HG03103 (cell line): ENCODE measurements around the gene RPS15.
A peak's percentile ranks its signal among the peaks of the same experiment; 100 is the strongest.

Experiments
- ATAC-seq: cut with Tn5 transposase; IDR thresholded peaks from one replicate; pipeline ENCODE4 v1.9.1; 2021; ENCODE audit warnings: low read depth; ENCODE audit not compliant: unreplicated experiment

RPS15 gene

GRCh38 chr19:1401889-1402217 lies 36.3 kb upstream of the RPS15 start:
- ATAC-seq, result no peak

GRCh38 chr19:1402411-1403070 lies 35.7 kb upstream of the RPS15 start:
- no peak for ATAC-seq

GRCh38 chr19:1406774-1407527 lies 31.2 kb upstream of the RPS15 start:
- ATAC-seq, result peak; percentile 64

GRCh38 chr19:1407528-1408299 lies 30.5 kb upstream of the RPS15 start, which contains the start of gene DAZAP1:
DAZAP1 (plus strand) TSS chr19:1407586; CDS start chr19:1407774, 188 bp downstream.
- ATAC-seq, result peak; percentile 15

- no peak for ATAC-seq
Observed at GRCh38 chr19:1408300-1409203, 29.6 kb upstream of the RPS15 start.

GRCh38 chr19:1409204-1410005 lies 28.8 kb upstream of the RPS15 start:
- no peak for ATAC-seq

GRCh38 chr19:1410136-1410786 lies 27.9 kb upstream of the RPS15 start:
- no peak for ATAC-seq

GRCh38 chr19:1410789-1411188 lies 27.4 kb upstream of the RPS15 start:
- no peak for ATAC-seq

- ATAC-seq, result no peak
Observed at GRCh38 chr19:1411255-1412191, 26.7 kb upstream of the RPS15 start.

GRCh38 chr19:1412323-1412923 lies 25.8 kb upstream of the RPS15 start:
- ATAC-seq, result no peak

- ATAC-seq, result no peak
Observed at GRCh38 chr19:1412995-1413800, 25.0 kb upstream of the RPS15 start.

- ATAC-seq, result no peak
Observed at GRCh38 chr19:1416014-1416841, 22.0 kb upstream of the RPS15 start.

- no peak for ATAC-seq
Observed at GRCh38 chr19:1417145-1417544, 21.1 kb upstream of the RPS15 start.

- no peak for ATAC-seq
Observed at GRCh38 chr19:1417681-1418495, 20.3 kb upstream of the RPS15 start.

GRCh38 chr19:1418496-1418775 lies 19.8 kb upstream of the RPS15 start:
- ATAC-seq, result no peak
